SK-N-SH treated with all-trans-retinoic acid at 6 μM for 48 hours (cell line): ENCODE results near the gene NDUFB10.

Source experiments
- CREB5 ChIP-seq: fragments of 250-450 bp; sonication (Bioruptor Pico); IDR thresholded peaks from 2 replicates; pipeline ENCODE4 v1.5.1; 2020; ENCODE audit warnings: low read depth, mild to moderate bottlenecking, moderate library complexity
- CSDC2 ChIP-seq: fragments of 250-450 bp; sonication (Bioruptor Pico); IDR thresholded peaks from 2 replicates; pipeline ENCODE4 v1.5.0; 2020; ENCODE audit warnings: mild to moderate bottlenecking, moderate library complexity
- ESRRG ChIP-seq: fragments of 250-450 bp; sonication (Bioruptor Pico); IDR thresholded peaks from 2 replicates; pipeline ENCODE4 v1.6.1; 2021; ENCODE audit warnings: mild to moderate bottlenecking
- PATZ1 ChIP-seq: fragments of 250-450 bp; sonication (Bioruptor Pico); IDR thresholded peaks from 2 replicates; pipeline ENCODE4 v1.8.0; 2020; ENCODE audit warnings: mild to moderate bottlenecking, moderate library complexity, borderline replicate concordance
- PPARA ChIP-seq: fragments of 250-450 bp; sonication (Bioruptor Pico); IDR thresholded peaks from 2 replicates; pipeline ENCODE4 v1.5.0; 2020; ENCODE audit warnings: mild to moderate bottlenecking, borderline replicate concordance
- SNAI2 ChIP-seq: fragments of 250-450 bp; sonication (Bioruptor Pico); IDR thresholded peaks from 2 replicates; pipeline ENCODE4 v1.5.0; 2020; ENCODE audit warnings: mild to moderate bottlenecking, moderate library complexity
- ZNF565 ChIP-seq: fragments of 450-650 bp; formaldehyde crosslinking; conservative IDR thresholded peaks from 2 replicates; pipeline ENCODE4 v1.5.0; 2020; ENCODE audit warnings: low read depth, mild to moderate bottlenecking, moderate library complexity
- ZNF70 ChIP-seq: fragments of 450-650 bp; formaldehyde crosslinking; IDR thresholded peaks from 2 replicates; pipeline ENCODE4 v1.5.0; 2020; ENCODE audit warnings: mild to moderate bottlenecking, moderate library complexity

- TF ChIP-seq CSDC2 (CRISPR knock-in tag): no peak
- TF ChIP-seq PATZ1 (CRISPR knock-in tag): no peak
- TF ChIP-seq ESRRG (CRISPR knock-in tag): no peak
- TF ChIP-seq CREB5: no peak
- TF ChIP-seq PPARA (CRISPR knock-in tag): no peak
- no peak for TF ChIP-seq ZNF565 (CRISPR knock-in tag)
- TF ChIP-seq SNAI2 (CRISPR knock-in tag): no peak
- TF ChIP-seq ZNF70 (CRISPR knock-in tag): peak; percentile 74; the same call in 1 of the 2 replicates
Measured at GRCh38 chr16:1963806-1964505, 4.6 kb downstream of the NDUFB10 start.
